Thoracic aorta (tissue), 2 donors: ENCODE results near the gene ANKRD12. TPM values are rescaled to one million over a fixed set of nuclear protein-coding genes. Genes with fewer than 3 reads are reported as not detected.

ENCODE experiments used
- ATAC-seq: fragments of 150-250 bp; one replicate; pipeline ENCODE4 v1.8.0; 2017; ENCODE audit warnings: low read depth; ENCODE audit not compliant: insufficient number of reproducible peaks, low FRiP score
- DNase-seq: peaks from one replicate; pipeline ENCODE4 v3.0.0-alpha.2; 2020; ENCODE audit warnings: low spot score
- H3K27ac ChIP-seq, 2 donors: fragments of 200-600 bp; sonication (generic); 1 replicate in 1 of 2; 2 replicates in 1 of 2; pipeline ENCODE4 v1.5.1; 2016; ENCODE audit warnings: mild to moderate bottlenecking in 2 of 2, moderate library complexity in 2 of 2
- H3K27me3 ChIP-seq: fragments of 200-600 bp; sonication (generic); replicated peaks from 2 replicates; pipeline ENCODE4 v1.6.0; 2016; ENCODE audit warnings: mild to moderate bottlenecking; ENCODE audit not compliant: insufficient read depth
- H3K36me3 ChIP-seq: fragments of 200-600 bp; sonication (generic); one replicate; pipeline ENCODE4 v1.5.1; 2016
- H3K4me1 ChIP-seq, 2 donors: fragments of 200-600 bp; sonication (generic); 1 replicate in 1 of 2; 2 replicates in 1 of 2; pipeline versions ENCODE4 v1.5.1 to v1.6.0; 2016; ENCODE audit warnings: low read depth in 2 of 2, mild to moderate bottlenecking in 1 of 2; ENCODE audit not compliant: control insufficient read depth in 1 of 2
- H3K4me3 ChIP-seq: fragments of 200-600 bp; sonication (generic); 2 replicates; pipeline ENCODE4 v1.5.1; 2016; ENCODE audit warnings: mild to moderate bottlenecking
- H3K9me3 ChIP-seq: fragments of 200-600 bp; sonication (generic); 2 replicates; pipeline ENCODE4 v1.5.1; 2016
- total RNA-seq, 2 donors: library from RNA; depleted of rRNA; stranded (reverse); fragments of >200 nt; gene quantifications; one replicate each; pipeline versions ENCODE4 v1.1.0 to v1.2.3, GENCODE V29; 2016
- TF ChIP-seq, protein P1 (sequence below): fragments of 200-600 bp; sonication (generic); IDR thresholded peaks from one replicate; pipeline ENCODE4 v1.5.1; 2019; ENCODE audit warnings: antibody characterized with exemption

The ANKRD12 gene
- total RNA-seq, 2 donors from 2014 or later: 35.6 to 70.3 TPM

GRCh38 chr18:9135912-9136314 is 668 bp upstream of the ANKRD12 start:
- H3K36me3 ChIP-seq: no peaks in the 10 kb centered on the region
- H3K27ac ChIP-seq: peak overlapping the region; percentile 92 to 94
- no peak for ATAC-seq
- no peaks in the 10 kb centered on the region for H3K27me3 ChIP-seq
- H3K4me3 ChIP-seq: peak overlapping the region; percentile 91
- no peak for DNase-seq
- TF ChIP-seq, protein P1, sequence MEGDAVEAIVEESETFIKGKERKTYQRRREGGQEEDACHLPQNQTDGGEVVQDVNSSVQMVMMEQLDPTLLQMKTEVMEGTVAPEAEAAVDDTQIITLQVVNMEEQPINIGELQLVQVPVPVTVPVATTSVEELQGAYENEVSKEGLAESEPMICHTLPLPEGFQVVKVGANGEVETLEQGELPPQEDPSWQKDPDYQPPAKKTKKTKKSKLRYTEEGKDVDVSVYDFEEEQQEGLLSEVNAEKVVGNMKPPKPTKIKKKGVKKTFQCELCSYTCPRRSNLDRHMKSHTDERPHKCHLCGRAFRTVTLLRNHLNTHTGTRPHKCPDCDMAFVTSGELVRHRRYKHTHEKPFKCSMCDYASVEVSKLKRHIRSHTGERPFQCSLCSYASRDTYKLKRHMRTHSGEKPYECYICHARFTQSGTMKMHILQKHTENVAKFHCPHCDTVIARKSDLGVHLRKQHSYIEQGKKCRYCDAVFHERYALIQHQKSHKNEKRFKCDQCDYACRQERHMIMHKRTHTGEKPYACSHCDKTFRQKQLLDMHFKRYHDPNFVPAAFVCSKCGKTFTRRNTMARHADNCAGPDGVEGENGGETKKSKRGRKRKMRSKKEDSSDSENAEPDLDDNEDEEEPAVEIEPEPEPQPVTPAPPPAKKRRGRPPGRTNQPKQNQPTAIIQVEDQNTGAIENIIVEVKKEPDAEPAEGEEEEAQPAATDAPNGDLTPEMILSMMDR: no peak
- no peaks in the 10 kb centered on the region for H3K9me3 ChIP-seq
- H3K4me1 ChIP-seq: peaks cover 26 to 36% of the 10 kb centered on the region in 2 donors

DNA sequence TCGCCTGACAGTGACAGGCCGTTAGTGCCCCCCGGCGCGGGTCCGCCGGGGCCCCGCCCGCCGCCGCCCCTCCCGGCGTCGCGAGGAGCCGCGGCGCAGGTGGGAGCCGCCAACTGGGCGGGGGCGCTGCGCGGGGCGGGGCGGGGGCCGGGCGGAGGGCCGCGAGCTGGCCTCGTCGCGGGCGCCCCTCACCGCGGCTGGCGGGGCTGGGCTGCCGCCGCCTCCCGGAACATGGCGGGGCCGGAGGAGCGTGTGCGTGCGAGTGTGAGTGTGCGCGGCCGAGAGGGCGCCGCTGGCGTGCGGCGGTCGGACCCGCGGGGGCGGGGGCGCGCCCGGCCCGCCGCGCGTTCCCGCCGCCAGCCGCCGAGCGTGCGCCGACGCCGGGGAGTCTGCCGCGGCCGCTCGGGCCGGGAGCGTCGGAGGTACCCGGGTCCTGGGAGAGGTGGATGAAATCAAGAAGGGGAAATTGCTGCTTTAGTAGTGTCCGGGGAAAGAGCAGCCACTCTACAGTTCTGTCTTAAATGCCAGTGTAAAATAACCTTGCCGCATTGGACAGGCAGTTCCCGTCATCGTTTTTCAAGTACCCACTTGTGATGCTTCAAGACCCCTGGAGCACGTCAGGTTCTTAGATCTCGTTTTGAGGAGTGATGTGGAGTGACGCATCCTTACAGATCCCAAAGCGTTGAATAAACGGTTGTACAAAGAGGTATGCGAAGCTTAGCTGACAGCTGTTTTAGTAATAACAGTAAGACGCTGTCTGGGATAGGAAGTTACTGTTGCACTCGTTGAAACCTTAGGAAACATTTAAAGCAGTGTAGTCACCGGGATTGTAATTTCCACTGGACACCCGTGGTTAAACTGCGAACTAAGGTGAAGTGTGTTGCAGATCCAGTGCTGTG is 836 bp downstream of the ANKRD12 start:
- peak overlapping the region; percentile 94 for H3K27ac ChIP-seq
- ATAC-seq (peak; percentile 39), DNase-seq (no peak)
- H3K4me3 ChIP-seq: peak overlapping the region; percentile 91
- H3K9me3 ChIP-seq: no peaks in the 10 kb centered on the region
- peaks cover 36 to 51% of the 10 kb centered on the region in 2 donors for H3K4me1 ChIP-seq
- no peaks in the 10 kb centered on the region for H3K27me3 ChIP-seq
- no peaks in the 10 kb centered on the region for H3K36me3 ChIP-seq
- TF ChIP-seq, protein P1: no peak

DNA sequence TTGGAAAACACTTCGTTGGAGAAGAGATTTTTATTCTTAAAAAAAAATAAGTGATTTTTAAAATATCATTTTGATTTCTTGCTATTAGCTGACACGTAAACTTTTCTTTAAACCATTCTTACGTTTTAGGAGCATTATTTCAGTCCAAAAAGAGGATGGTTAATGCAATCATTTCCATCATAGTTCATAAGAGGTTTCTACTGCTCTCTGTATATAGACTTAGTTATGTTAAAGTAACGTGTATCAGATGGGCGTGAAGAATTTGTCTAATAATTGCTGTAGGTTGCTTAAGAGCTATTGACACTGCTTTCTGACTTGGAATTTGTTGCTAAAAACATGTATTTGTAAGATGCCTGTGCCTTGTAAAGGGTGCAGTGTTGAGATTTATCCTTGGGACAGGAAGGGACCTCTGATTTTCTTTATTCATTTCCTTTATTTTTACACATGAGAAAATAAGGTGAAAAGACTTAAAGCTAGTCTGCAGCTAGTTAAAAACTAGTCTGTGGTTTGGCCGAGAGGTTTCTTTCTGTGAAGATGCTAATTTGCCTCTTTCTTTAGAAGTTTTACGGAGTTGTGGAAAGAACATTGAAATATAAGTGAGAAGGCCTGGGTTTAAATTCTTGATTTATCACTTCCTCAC is 2.9 kb downstream of the ANKRD12 start:
- H3K4me1 ChIP-seq: peaks cover 50 to 63% of the 10 kb centered on the region in 2 donors
- TF ChIP-seq, protein P1: no peak
- H3K27me3 ChIP-seq: no peaks in the 10 kb centered on the region
- H3K27ac ChIP-seq: no peak overlapping the region
- no peaks in the 10 kb centered on the region for H3K36me3 ChIP-seq
- H3K4me3 ChIP-seq: peak overlapping the region; percentile 88
- DNase-seq (no peak), ATAC-seq (no peak)
- H3K9me3 ChIP-seq: no peaks in the 10 kb centered on the region

GRCh38 chr18:9140381-9140780 is 3.8 kb downstream of the ANKRD12 start:
- Histone ChIP-seq H3K4me3 (peak overlapping the region; percentile 88), H3K27ac (no peak overlapping the region), H3K4me1 (peaks cover 51 to 62% of the 10 kb centered on the region in 2 donors), H3K27me3 (no peaks in the 10 kb centered on the region), H3K36me3 (no peaks in the 10 kb centered on the region), H3K9me3 (no peaks in the 10 kb centered on the region)
- no peak for ATAC-seq
- TF ChIP-seq, protein P1: no peak
- DNase-seq: no peak

DNA sequence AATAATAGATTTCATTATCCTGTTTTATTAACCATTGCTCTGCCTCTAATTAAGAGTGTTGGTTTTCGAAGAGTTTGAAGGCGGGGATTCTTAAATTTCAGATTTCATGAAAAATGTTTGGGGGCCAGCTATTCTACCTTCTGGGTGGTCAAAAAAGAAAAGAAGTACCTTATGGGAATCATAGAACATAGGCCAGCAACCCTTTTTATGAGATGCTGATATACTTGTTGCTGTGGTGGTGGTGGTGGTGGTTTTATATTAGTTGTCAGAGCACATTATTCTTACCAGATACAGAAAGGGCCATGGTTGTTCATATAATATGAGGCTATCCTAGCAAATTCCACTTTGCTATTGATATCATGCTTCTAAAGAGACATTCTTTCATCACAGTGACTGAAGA is 4.4 kb downstream of the ANKRD12 start:
- TF ChIP-seq, protein P1: no peak
- ATAC-seq (no peak), DNase-seq (no peak)
- H3K27me3 ChIP-seq: no peaks in the 10 kb centered on the region
- H3K27ac ChIP-seq: no peak overlapping the region
- H3K36me3 ChIP-seq: no peaks in the 10 kb centered on the region
- no peak overlapping the region for H3K4me3 ChIP-seq
- H3K9me3 ChIP-seq: no peaks in the 10 kb centered on the region
- peaks cover 55 to 62% of the 10 kb centered on the region in 2 donors for H3K4me1 ChIP-seq
